Hindlimb muscle (tissue), 1 donor: ENCODE results near the gene CYP4B1. TPM values are rescaled to one million over a fixed set of nuclear protein-coding genes. Genes with fewer than 3 reads are reported as not detected.
A peak's percentile ranks its signal among the peaks of the same experiment; 100 is the strongest.
"Not testable (repeated sequence)": the region's sequence is repeated elsewhere in the genome, so short reads cannot be mapped to it uniquely, and the experiment has no call there.

Experiments
- DNase-seq: peaks from one replicate; pipeline ENCODE4 v3.0.0-alpha.2; 2013
- polyA plus RNA-seq: library from polyadenylated mRNA; unstranded; fragments of 120-200 nt; gene quantifications from one replicate; pipeline ENCODE4 v1.2.1, GENCODE V29; 2013; ENCODE audit not compliant: insufficient read length

Gene CYP4B1
- polyA plus RNA-seq = not detected

DNA sequence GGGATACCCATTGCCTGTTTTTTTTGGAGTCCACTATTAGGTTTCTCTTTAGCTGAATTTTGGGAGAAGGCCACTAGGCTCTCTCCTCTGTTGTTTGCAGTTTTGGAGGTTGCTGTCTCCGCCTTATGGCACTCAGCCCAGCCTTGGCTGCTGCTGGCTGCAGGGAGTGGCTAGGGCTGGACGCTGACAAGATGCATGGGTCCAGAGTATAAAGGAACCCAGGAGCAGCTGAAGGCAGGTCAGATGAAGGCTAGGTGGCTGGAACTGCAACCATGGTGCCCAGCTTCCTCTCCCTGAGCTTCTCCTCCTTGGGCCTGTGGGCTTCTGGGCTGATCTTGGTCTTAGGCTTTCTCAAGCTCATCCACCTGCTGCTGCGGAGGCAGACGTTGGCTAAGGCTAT is at the start of gene CYP4B1:
CYP4B1 (plus strand) TSS at position 237 of the 400 bp plus-strand sequence; CDS start at position 273, 36 bp downstream.
- DNase-seq = peak; percentile 36

DNA sequence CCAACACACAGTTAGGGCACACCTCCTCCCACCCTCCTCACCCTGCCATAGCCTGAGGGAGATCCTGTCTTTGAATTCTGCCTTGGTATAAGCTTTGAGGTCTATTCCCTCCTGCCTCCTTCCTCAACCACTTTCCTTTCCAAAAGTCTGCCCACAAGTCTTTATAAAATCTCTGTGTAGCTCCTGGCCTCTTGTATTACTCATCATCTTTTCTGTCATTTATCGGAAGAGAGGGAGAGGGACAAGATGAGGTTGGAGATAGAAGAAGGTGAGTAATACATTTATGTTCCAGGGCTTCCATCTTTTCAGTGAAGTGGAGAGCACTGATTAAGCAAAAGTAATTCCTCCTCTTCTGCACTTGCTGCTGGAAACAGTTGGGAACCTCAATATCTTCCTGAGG is 49.4 kb upstream of the CYP4B1 start:
- no peak for DNase-seq

DNA sequence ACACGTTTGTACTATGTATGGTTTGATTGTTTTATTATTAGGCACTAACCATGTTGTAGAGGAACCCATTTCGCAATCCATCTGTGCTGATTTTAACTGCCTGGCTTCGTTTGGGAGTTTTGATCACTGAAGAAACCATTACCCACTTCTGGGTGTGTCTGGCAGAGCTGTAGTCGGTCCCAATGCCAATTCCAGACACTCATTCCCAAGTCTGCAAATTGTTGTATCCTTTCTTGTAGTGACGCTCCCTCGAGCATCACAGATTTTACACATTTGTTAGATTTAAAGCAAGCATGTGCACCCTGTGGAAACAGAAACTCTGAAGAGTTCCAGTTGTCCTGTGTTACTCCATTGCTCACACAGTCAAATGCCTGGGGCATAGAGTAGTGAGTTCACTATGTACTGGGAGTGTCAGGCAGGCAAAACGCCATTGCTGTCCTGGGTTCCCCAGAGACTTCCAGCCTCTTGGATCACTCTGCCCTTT is 48.9 kb upstream of the CYP4B1 start:
- DNase-seq = no peak

DNA sequence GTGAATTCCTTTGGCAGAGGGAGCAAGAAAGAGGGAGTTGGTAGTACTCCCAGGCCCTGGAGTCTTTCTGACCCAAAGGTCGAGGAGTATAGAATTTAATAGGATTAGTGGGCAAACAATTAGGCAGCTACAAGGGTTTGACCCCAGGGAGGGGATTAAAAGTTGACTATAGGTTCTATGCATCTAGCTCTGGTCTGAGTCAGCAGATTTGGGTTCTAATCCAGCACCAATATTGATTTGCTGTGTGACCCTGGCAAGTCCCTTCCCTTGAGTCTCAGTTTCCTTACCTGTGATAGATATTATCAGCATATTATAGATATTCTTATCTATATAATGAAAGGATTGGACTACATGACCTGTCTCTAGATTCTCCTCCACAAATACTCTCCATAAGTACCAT is 44.9 kb upstream of the CYP4B1 start:
- no peak for DNase-seq

DNA sequence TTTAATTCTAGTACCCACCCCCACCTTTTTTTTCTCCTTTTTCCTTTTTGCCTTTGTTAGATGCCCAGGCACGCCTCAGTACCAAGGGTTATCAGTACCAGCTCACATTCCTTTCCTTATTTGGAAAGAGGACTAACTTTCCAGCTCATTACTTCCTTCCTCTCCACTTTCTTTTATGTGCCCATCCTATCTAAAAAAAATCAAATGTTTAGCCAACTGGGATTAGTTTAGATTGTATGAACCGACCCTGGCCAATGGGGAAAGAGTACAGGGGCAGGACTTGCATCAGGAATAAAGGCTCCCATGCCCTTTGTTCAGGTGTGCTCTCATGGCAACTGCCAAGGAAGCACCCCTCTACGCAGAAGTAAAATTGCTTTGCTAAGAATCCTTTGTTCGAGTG is 44.1 kb upstream of the CYP4B1 start:
- DNase-seq = not testable (repeated sequence)

DNA sequence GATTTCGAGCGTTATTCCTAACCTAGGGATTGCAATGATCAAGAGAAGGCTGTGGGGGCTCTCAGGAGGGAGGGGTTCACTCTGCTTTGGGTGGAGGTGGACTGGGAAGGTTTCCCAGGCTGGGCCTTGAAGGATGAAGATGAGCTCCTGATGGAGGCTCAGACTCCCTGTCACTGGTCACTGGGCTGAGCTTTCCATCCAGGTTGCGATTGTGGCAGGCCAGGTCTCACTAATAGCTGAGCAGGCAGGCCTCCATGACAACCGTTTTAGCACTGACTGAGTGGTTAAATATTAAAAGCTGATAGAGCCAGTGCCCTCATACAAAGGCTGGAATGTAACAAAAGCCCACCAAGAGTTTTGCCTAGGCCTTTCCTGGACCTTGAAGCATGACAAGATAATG is 43.7 kb upstream of the CYP4B1 start:
- no peak for DNase-seq

DNA sequence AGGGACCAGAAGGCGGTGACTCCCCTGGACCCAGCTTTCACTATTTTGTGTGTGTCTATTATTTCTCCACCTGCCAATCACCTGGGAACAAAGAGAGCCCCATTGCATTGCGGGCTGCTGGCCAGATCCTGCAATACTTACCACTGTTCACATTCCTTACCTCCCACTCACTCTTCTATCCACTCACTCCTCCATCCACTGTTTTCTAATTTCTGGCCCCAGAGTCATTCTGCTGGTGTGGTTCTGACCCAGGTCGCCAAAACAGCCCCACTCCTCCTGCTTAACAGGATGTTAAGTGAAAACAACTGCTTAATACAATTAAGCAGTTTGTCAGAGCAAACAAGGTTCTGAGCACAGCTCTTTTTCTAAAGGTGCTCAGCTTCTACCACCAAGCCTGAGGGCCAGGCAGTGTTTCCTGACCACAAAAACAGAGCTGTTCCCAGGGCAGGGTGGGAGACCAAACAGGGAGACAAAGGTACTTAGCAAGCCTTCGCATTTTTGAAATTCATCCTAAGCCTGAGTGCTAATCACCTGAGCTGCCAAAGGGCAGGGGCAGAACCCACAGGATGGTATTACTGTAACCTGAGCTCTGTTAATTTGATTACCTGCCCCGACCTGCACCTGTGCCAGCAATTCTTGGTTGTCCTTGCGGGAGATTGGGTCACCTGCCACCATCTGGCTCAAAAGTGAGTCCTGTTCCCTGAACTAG is 41.4 kb upstream of the CYP4B1 start:
- no peak for DNase-seq

DNA sequence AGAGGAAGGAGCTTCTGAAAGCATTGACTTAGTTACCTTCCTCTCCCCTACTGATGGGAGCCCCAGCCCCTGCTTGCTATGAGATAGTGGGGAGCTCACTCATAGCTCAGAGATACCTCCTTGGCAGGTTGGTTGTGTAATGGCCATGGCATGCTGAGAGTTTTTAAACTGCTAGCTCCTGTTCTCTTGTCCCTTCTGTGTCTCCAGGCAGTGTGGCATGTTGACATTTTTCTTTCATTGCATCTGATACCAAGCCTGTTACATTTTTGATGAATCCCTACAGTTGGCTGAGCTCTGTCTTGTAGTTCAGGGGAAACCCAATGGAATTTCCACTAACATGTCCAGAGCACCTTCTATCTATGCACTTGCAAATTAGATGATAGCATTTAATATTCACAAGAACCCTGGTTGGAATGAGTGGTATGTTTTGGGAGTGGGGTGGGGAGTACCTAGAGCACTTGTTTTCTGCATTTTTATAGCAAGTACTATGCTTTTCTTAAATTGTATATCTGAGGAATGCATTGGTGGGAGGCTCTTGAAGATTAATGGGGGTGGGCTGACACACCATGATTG is 40.8 kb upstream of the CYP4B1 start:
- DNase-seq = no peak

DNA sequence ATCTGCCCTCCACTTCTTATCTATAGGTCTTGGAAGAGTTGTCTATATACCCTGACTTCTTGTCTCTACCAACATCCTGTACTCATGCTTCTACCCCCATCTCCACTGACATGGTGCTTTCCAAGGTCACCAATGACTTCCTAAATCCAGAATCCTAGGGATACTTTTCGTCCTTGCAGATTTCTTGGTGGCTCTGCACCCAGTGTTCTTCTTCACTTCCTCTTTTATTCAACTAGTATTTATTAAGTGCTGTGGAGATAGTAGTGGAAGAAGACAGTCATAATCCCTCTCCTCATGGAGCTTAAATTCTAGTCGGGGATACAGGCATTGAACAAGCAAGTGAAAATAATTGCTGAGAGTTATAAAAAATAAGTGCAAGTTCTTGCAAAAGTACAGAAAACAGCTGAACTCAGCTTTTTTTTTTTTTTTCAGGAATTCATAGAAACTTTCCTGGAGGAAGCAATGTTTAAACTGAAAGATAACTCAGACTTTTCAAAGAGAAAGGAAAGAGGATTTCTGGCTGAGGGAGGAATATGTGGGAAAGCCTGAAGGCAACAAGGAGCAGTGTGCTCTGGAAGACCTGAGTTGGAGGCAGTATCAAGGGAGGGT is 38.2 kb upstream of the CYP4B1 start:
- no peak for DNase-seq

DNA sequence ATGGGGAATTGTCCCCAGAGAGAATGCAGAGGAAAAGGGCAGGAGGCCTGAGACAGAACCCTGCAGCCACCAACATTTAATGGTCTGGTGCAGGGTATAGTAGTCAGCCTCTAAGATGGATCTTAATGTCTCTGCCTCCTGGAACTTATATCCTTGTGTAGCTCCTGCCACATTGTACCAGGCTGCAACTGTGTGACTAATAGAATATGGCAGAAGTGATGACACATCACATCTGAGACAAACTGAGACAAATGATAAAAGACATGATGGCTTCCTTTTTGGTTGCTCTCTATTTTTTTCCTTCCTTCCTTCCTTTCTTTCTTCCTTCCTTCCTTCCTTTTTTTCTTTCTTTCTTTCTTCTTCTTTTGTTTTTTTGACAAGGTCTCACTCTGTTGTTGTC is 37.1 kb upstream of the CYP4B1 start:
- no peak for DNase-seq

DNA sequence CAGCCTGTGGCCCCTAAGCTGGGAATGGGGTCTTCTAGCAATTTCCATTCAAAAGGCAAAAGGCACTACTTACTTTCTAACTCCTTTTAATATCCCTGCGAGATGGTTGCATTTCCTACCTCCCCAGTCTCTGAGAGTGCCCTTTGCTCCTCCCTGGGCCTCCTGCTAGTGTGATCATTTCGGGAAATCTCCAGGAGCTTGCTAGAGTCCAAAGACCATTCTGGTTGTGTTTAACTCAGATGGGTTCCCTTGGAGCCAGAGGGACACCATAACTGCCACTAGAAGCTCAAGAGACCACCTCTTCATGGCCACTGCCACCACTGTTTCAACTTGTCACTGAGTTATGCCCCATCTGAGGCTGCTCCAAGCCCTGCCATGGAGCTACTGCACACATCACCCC is 34.4 kb upstream of the CYP4B1 start:
- no peak for DNase-seq

DNA sequence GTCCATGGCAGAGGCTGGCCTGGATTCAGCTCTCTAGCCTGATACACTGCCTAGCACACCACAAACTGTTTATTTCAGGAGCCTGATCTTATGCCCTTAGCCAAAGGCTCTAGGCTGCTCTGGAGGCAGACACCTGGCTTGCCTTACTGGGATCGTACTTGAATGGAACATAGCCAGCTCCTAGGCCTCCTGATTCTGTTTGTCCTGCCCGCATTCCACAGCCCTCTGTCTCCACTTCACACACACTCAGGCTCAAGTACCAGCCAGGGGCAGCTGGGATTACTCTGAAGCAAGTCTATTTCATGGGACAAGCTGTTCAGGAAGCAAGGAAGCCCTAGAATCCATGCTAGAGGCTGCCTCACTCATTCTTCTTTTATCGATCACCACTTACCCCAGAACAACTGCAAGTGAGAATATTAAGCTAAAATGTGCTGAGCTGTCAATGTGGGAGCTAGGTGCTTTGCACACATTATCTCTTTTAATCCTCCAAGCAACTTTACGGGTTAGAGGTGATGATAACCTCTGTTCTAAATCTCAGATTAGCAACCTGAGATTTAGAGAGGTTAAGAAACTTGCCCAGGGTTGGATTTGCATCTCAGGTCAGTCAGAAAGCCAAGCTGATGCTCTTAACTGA is 31.1 kb upstream of the CYP4B1 start:
- DNase-seq = no peak

DNA sequence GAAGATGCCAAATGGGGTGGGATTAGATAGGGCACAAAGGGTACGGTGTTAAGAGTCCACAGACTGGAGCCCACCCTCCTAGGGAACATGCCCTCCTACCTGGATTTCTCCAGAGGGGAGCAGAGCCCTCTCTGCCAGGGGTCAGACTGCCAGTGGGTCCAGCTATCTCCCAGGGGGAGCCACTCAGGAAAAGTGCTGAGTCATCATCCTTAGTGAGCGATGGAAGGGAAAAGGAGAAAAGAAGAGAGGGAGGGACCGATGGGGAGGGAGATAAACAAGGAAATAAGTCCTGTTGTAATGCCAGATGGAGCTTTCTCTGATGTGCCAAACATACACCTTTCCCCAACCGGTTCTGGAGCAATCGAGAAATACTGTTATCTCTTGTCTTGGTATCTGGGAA is 30.4 kb upstream of the CYP4B1 start:
- DNase-seq = no peak

DNA sequence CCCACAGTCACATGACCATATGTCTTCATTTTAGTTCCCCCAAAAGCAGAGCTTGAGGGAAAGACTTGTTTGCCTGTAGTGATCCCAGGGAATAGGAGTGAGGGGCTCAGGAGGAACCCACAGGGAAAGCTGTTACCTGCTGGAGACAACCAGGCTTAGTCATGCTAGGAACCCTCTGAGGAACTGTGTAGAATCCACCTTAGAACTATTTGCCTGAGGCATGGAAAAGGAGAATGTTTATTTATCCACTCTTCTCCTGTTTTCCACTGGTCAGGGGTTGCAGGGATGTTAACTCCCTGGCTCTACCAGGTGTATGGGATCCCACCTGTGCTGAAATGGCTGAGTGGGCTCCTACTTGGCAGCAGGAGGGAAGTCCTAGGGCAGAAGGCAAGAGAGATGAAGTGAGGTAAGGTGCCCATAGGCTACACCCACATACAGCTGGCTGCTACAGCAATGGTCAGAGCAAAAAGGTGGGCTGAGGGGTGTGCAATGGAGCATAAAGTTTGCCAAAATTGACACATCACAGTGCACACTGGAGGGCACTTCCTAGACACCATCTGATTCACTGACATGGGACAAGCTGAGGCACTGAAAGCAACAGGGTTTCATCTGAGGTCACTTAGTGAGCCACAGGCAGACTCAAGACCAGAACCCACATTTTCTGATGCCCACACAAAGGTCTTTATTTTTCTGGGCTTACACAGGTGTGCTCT is 29.7 kb upstream of the CYP4B1 start:
- DNase-seq = no peak

DNA sequence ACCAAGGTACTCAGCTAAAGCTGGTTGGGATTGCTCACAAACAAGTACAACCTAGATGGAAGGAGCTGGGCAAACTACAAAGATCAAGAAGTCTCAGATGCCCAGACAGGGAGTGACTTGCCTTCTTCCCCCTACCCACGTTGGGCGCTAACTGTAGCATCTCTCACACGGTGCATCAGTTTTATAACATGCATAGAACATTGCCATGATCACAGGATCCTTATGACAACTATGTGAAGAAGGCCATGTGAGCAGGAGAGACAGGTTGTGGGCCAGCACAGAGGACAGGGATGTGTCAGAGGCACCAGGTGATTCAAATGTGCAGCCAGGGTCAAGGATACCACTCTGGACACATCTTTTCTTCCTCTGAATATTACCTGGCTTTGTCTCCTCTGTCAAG is 28.3 kb upstream of the CYP4B1 start:
- DNase-seq = no peak

DNA sequence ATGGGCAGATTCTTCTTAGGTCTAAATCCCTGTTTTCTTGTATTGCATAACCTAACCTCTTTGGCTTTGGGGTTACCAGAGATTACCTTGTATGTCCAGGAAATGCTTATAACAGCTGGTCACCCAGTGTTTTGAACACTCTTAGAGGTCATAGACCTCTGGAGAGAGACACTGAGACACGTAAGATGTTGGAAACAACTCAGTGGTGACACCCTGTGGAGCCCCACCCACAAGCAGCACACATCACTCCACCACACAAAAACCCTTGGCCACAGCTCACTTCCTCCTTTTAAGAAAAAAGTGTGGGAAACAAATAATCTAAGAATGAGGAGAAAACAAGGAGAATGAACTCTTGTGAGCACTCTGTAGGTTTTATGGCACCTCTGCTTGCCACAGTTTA is 26.3 kb upstream of the CYP4B1 start:
- DNase-seq = no peak

DNA sequence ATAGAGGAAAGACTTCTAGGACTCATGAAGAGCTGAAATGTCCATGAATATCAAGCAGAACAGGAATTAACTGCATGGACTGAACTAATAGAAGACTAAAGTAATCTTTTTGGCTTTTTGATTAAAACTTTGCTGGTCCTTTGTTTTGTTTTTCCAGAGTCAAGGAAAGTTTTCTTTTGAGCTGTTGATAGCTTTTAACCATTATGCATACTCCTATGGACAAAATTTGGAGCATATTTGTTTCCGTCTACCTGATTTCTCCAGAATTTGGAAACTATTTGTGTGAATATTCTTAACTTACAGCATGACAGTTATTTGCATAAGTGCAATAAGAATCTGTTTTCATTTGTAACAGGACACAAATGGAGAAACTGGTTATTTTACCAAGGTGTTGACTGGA is 24.5 kb upstream of the CYP4B1 start:
- no peak for DNase-seq

DNA sequence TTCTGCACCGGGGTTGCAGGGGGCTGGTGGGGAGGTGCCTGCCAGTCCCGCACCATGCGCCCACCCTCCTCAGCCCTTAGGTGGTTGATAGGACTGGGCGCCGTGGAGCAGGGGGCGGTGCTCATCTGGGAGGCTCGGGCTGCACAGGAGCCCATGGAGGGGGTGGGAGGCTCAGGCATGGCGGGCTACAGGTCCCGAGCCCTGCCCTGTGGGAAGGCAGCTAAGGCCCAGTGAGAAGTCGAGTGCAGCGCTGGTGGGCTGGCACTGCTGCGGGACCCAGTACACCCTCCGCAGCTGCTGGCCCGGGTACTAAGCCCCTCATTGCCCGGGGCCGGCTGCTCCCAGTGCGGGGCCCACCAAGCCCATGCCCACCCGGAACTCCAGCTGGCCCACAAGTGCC is 20.4 kb upstream of the CYP4B1 start:
- DNase-seq = not testable (repeated sequence)

DNA sequence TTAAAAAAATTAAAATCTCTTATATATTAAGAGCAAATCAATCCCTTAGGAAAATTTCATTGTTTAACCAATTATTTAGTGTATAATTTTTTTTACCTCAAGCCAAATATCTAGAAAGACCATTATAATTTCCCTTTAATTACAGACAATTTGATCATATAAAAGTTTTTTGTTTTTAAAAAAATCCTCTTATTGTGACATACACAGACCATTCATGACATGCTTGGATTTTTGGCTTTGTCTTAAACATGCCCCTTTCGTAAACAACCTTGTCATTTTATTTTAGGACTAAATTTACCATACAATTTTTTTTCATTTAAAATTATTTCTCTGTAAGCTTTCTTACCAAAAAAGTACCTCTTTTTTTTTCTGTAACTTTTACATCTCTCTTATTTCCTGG is 14.2 kb upstream of the CYP4B1 start:
- no peak for DNase-seq

DNA sequence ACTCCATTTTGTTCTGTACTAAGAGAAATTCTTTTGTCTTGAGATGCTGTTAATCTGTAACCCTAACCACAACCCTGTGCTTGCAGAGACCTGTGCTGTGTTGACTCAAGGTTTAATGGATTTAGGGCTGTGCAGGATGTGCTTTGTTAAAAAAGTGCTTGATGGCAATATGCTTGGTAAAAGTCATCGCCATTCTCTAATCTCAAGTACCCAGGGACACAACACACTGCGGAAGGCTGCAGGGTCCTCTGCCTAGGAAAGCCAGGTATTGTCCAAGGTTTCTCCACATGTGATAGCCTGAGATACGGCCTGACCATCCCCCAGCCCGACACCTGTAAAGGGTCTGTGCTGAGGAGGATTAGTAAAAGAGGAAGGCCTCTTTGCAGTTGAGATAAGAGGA is 10.2 kb upstream of the CYP4B1 start:
- not testable (repeated sequence) for DNase-seq

DNA sequence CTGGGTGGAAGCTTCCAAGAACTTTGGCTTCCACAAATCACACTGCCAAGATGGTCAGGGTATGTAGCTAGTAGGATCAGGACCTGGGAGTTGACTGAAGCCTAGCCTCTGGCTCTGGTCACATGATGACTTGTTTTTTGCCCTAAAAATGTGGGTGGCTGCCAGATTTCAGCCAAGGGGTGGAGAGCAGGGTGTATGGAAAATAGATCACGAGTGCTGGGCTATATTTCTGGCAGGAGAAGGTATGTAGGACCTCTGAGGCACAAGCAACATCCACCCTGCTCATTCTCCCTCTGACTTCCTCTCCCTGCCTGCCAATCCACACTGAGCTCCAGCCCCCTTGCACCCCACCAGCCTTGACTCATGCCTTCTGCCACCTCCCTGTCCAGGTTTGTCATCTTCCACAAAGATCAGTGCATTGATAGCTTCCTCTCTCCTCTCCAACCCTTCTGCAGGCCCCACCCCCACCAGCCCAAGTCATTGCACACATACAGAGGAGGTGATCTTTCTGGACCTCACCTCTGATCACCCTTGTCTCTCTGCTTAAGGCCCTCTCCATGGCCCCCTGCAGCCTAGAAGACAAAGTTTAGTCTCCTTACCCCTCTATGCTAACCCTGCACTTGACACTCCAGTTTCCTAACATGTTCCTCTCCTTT is 8.3 kb upstream of the CYP4B1 start:
- no peak for DNase-seq

DNA sequence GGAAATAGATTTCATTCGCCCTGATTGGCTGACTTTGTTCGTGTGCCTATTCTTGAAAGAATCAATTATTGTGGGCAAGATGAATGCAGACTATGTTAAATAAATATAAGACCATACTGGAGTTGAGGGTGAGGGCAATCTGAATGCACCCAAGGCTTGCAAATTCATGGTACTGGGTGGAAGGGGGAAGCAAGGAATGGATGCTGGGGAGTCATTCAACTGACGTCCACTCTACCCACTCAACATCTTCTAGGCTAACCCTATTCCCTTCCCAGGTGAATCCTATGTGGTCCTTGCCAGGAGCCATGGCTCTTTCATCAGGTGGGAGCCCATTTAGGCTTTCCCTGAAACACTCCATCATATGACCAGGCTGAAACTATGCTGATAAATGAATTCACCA is 5.7 kb upstream of the CYP4B1 start:
- no peak for DNase-seq
